Vagina (tissue), 2 donors: ENCODE results near the gene SNORC.

Experiments used
- POLR2A ChIP-seq, 2 donors: fragments of 450-650 bp; IDR thresholded peaks; one replicate each; pipeline ENCODE4 v1.6.1; 2017; ENCODE audit warnings: antibody characterized with exemption in 2 of 2, mild to moderate bottlenecking in 2 of 2, moderate library complexity in 2 of 2
- POLR2AphosphoS5 ChIP-seq, 2 donors: sonication (generic); formaldehyde crosslinking; IDR thresholded peaks; one replicate each; pipeline ENCODE4 v1.9.0; 2017; ENCODE audit warnings: antibody characterized with exemption in 2 of 2, mild to moderate bottlenecking in 2 of 2, low read depth in 1 of 2; ENCODE audit not compliant: insufficient read depth in 1 of 2
- TF ChIP-seq, protein P1 (sequence below), 3 experiments: fragments of 450-650 bp in 2 of 3; fragments of 200-600 bp in 1 of 3; sonication (generic) in 1 of 3; IDR thresholded peaks; one replicate each; pipeline ENCODE4 v1.5.1; 2017 to 2019; ENCODE audit warnings: antibody characterized with exemption in 3 of 3, mild to moderate bottlenecking in 2 of 3, moderate library complexity in 2 of 3

- no peak for TF ChIP-seq POLR2AphosphoS5 (IDR thresholded peaks at IDR 0.05; ENCODE audit: insufficient read depth in 1 of 2, low read depth in 1 of 2)
- no peak for TF ChIP-seq POLR2A (IDR thresholded peaks at IDR 0.05)
- TF ChIP-seq, protein P1, sequence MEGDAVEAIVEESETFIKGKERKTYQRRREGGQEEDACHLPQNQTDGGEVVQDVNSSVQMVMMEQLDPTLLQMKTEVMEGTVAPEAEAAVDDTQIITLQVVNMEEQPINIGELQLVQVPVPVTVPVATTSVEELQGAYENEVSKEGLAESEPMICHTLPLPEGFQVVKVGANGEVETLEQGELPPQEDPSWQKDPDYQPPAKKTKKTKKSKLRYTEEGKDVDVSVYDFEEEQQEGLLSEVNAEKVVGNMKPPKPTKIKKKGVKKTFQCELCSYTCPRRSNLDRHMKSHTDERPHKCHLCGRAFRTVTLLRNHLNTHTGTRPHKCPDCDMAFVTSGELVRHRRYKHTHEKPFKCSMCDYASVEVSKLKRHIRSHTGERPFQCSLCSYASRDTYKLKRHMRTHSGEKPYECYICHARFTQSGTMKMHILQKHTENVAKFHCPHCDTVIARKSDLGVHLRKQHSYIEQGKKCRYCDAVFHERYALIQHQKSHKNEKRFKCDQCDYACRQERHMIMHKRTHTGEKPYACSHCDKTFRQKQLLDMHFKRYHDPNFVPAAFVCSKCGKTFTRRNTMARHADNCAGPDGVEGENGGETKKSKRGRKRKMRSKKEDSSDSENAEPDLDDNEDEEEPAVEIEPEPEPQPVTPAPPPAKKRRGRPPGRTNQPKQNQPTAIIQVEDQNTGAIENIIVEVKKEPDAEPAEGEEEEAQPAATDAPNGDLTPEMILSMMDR (IDR thresholded peaks at IDR 0.05): no peak
These were observed 21.0 kb downstream of the SNORC start for GRCh38 chr2:232890896-232891601.
